ENCODE measurements around the gene TUBAL3.
"Not testable (repeated sequence)": the region's sequence is repeated elsewhere in the genome, so short reads cannot be mapped to it uniquely, and the experiment has no call there.

The TUBAL3 gene

GRCh38 chr10:5379202-5379601, 25.4 kb downstream of the TUBAL3 start:
- not testable (repeated sequence) for DNase-seq (ENCODE audit: low read depth)

GRCh38 chr10:5376450-5376849, 28.2 kb downstream of the TUBAL3 start:
- no peak for DNase-seq (ENCODE audit: low read depth)

DNA sequence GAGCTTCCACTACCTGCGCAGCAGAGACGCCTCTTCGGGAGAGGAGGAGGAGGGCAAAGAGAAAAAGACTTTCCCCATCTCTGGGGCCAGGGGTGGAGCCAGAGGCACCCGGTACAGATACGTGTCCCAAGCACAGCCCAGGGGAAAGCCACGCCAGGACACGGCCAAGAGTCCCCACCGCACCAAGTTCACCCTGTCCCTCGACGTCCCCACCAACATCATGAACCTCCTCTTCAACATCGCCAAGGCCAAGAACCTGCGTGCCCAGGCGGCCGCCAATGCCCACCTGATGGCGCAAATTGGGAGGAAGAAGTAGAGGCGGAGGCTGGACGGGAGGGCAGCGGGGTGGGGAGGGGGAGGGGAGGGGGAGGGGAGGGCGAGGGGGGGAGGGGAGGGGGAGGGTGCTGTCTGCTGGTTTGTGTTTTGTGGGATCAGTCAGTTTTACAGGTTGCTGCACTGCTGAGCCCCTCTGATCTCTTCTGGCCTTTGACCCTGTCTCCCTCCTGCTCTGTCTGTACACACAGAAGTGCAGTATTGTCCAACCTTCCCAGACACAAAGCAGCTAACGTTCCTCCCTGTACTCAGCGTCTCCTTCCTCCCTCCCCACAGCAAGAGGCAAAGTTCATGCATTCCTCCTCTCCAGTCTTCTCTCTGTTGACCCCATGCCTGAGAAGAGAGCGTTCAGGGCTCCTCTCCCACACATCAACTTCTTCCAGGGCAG, 30.6 kb downstream of the TUBAL3 start:
- DNase-seq (ENCODE audit: low read depth) = no peak

- no peak for DNase-seq (ENCODE audit: low read depth)
Measured at GRCh38 chr10:5373307-5373706, 31.3 kb downstream of the TUBAL3 start.

DNA sequence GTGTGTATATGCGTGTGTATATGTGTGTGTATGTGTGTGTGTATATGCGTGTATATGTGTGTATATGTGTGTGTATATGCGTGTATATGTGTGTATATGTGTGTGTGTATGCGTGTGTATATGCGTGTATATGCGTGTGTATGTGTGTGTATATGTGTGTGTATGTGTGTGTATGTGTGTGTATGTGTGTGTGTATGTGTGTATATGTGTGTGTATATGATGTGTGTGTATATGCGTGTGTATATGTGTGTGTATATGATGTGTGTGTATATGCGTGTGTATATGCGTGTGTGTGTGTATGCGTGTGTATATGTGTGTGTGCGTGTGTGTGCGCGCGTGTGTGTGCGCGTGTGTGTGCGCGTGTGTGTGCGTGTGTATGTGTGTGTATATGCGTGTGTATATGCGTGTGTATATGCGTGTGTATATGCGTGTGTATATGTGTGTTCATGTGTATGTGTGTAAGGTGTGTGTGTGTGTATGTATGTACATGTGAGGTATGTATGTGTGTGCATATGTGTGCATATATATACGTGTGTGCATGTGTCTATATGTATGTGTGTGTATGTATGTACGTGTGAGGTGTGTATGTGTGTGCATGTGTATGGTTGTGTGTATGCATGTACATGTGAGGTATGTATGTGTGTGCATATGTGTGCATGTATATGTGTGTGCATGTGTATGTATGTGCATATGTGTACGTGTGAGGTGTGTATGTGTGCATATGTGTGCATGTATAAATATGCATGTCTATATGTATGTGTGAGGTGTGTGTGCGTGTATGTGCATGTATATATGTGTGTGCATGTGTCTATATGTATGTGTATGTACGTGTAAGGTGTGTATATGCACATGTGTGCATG, 33.9 kb downstream of the TUBAL3 start:
- DNase-seq (ENCODE audit: low read depth) = no peak

GRCh38 chr10:5369362-5370158, 35.1 kb downstream of the TUBAL3 start:
- no peak for DNase-seq (ENCODE audit: low read depth)

DNA sequence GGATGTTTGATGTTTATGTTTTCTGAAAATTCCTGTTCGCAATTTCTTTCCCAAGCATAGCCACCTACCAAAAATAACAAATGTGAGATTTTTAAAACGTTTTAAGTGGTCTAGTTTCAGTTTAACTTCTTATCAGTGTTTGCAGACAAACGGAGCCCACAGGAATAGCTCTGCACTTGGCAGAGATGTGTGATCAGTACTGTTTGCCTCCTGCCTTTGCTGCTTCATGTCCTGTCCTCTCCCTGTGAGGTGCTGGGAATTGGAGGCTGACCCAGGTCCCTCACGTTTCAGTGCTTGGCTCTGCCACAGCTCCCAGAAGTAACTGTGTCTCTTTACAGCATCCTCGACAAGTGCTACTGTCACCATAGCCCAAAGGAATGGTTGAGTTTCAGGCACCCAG, 38.7 kb downstream of the TUBAL3 start:
- no peak for DNase-seq (ENCODE audit: low read depth)

- DNase-seq (ENCODE audit: low read depth) = no peak
Measured at GRCh38 chr10:5364890-5365338, 39.7 kb downstream of the TUBAL3 start, which contains the start of gene UCN3. UCN3 (plus strand) TSS chr10:5364966; CDS start chr10:5373721, 8,755 bp downstream.

DNA sequence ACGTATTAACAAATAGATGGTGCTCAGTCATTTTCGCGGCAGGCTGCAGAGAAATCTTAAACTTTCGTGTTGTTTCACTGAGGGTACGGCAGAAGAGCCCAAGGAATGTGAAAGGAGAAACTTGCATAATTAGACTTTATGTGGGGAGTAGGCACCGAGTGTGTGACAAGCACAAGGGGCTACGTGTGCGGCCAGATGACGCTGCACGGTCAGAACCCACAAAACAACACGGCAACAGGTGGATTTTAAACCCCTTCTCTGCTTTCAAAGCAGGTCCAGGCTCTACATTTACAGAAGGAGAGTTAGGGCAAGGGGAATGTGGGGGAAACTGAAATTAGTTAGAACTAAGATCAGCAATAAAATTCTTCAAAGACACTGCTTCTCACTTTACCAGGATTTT, 40.3 kb downstream of the TUBAL3 start:
- DNase-seq (ENCODE audit: low read depth) = no peak

DNA sequence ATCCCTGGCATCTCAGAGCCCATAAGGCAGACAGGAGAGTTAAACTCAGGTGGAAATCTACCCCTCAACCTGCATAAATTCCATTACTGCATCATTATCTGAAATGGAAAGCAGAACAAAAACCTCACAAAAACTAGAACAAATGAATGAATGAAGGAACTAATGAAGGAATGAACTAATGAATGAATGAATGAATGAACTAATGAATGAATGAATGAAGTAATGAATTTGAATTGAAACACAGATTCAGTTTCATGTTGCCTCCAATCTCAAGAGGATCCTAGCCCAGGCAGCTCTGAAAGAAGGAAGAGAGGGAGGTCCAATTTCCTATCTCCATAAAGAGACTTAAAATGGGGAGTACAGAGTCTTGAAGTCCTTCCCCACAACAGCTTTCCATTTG, 41.8 kb downstream of the TUBAL3 start:
- no peak for DNase-seq (ENCODE audit: low read depth)

GRCh38 chr10:5361966-5362365, 42.7 kb downstream of the TUBAL3 start:
- DNase-seq (ENCODE audit: low read depth) = no peak

GRCh38 chr10:5360318-5360915, 44.2 kb downstream of the TUBAL3 start:
- DNase-seq (ENCODE audit: low read depth) = no peak

GRCh38 chr10:5356302-5356763, 48.3 kb downstream of the TUBAL3 start:
- no peak for DNase-seq (ENCODE audit: low read depth)

- no peak for DNase-seq (ENCODE audit: low read depth)
Measured at GRCh38 chr10:5355594-5356301, 48.9 kb downstream of the TUBAL3 start.

- no peak for DNase-seq (ENCODE audit: low read depth)
Measured at GRCh38 chr10:5354068-5354467, 50.6 kb downstream of the TUBAL3 start.

DNA sequence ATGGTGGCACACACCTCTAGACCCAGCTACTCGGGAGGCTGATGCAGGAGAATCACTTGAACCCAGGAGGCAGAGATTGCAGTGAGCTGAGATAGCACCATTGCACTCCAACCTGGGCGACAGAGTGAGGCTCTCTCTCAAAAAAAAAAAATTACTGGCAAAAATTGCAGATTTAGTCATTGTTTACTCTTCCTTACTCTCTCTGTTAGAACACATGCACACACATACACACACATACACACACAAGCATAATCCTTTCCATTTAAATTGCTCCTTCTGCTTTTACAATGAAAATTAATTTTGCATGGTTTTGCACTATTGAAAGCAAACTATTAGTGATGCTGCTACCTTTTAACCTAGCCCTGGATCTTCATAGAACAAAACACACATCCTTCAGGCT, 55.3 kb downstream of the TUBAL3 start:
- DNase-seq (ENCODE audit: low read depth) = no peak

DNA sequence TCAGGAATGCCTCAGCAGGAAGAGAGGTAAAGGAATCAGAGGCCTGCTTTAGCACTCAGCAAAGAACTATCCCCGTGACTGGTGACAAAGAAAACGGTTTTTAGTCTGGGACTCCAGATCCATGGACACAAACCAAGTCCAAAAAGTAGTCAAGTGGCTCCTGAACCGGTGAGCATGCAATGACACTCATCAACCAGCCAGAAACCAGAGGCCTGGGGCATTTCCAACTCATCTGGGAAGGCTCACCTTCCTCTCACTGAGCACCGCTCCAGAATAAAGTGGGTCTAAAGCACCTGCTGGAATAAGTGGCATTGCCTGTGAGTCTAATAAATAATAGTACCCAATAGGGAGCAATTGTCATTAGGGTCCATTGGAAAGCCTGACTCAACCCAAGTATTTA, 57.7 kb downstream of the TUBAL3 start:
- DNase-seq (ENCODE audit: low read depth) = no peak

DNA sequence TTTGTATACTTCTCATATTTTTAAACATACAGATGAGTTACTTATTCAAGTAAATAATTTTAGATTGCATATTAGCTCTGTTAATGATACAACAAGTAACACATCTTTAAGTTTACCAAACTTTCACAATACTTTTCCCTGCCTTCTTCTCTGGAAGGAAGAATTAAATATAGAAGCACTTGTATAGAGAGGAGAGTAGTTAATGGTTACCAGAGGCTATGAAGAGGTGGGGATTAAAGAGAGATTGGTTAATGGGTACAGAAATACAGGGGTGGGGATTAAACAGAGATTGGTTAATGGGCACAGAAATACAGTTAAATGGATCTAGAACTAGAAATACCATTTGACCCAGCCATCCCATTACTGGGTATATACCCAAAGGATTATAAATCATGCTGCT, 59.9 kb downstream of the TUBAL3 start:
- no peak for DNase-seq (ENCODE audit: low read depth)

DNA sequence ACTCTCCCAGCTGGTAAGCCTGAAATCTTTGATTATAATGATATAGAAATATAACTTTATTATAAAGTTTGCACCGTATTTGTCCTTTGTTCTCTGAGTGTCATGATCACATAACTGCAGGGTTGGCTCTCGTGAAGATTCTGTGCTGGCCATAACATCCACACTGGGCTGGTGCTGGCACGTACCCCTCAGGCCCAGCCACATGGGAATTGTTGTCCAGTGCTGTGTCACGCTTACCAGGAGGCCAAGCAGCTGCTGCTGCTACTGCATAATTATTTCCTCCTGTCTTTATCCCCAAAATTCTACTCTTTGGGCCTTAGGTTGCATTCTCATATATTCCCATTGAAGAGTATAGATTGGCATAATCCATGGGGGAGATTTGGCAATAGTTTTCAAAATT, 60.6 kb downstream of the TUBAL3 start:
- no peak for DNase-seq (ENCODE audit: low read depth)

DNA sequence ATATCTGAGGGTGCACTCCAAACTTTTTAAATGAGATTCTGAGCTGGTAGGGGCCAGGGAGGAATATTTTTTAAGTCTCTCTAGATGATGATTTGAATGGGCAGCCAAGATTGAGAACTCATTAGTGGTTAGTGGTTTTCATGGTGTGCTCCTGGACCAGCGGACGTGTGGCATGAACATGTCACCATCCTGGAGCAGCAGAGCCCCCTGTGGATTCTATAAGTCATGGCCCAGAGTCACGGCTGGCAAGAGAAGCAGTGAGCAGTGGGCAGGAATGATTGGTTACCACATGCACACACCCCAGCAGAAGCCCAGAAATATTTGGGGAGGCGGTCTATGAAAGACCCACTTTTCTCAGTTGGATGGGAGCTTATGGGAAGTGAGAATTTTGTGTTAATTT, 61.1 kb downstream of the TUBAL3 start:
- no peak for DNase-seq (ENCODE audit: low read depth)
